Fibroblast of the aortic adventitia (primary cell): ENCODE results near the gene ATG13. TPM values are rescaled to one million over a fixed set of nuclear protein-coding genes. Genes with fewer than 3 reads are reported as not detected.
A peak's percentile ranks its signal among the peaks of the same experiment; 100 is the strongest.
"Not testable (repeated sequence)": the region's sequence is repeated elsewhere in the genome, so short reads cannot be mapped to it uniquely, and the experiment has no call there.

ENCODE experiments used
- DNase-seq: peaks from one replicate; pipeline ENCODE4 v3.0.0-alpha.2; 2010; ENCODE audit warnings: low read depth
- H3K4me3 ChIP-seq: 2 replicates; pipeline ENCODE4 v1.5.1; 2011; ENCODE audit warnings: low read depth, mild to moderate bottlenecking, control low read depth, low read length, moderate library complexity
- CTCF ChIP-seq: IDR thresholded peaks from 2 replicates; pipeline ENCODE4 v1.5.1; 2011; ENCODE audit warnings: mild to moderate bottlenecking, low read length, control low read depth, inconsistent platforms; ENCODE audit not compliant: insufficient read depth
- total RNA-seq: library from RNA; depleted of rRNA; stranded (reverse); fragments of >200 nt; gene quantifications from 2 replicates; pipeline ENCODE4 v1.2.3, GENCODE V29; 2012; ENCODE audit warnings: low replicate concordance

ATG13 gene
- total RNA-seq, 1 donor = 58.8 TPM

GRCh38 chr11:46698597-46698996 is 81.2 kb downstream of the ATG13 start:
- H3K4me3 ChIP-seq = no peak overlapping the region
- TF ChIP-seq CTCF = no peak
- DNase-seq = no peak

- TF ChIP-seq CTCF = no peak
- H3K4me3 ChIP-seq = peak within 1 kb of the TSS; percentile 99
Observed at GRCh38 chr11:46700241-46701077, 83.1 kb downstream of the ATG13 start, which contains the start of the genes ARHGAP1 and ZNF408. Gene ARHGAP1 (minus strand): TSS chr11:46700619. CDS start chr11:46696107, 4,512 bp downstream. Gene ZNF408 (plus strand): TSS chr11:46701031. CDS start chr11:46701048, 17 bp downstream.

GRCh38 chr11:46701078-46701654 is 83.8 kb downstream of the ATG13 start:
- TF ChIP-seq CTCF = no peak
- peak overlapping the region; percentile 99 for H3K4me3 ChIP-seq
- DNase-seq = no peak

More at GRCh38 chr11:46700241-46701077, 83.1 kb downstream of the ATG13 start, which contains the start of the genes ARHGAP1 and ZNF408:
- DNase-seq = peak; percentile 99

GRCh38 chr11:46705070-46705688 is 87.8 kb downstream of the ATG13 start:
- TF ChIP-seq CTCF = no peak
- no peak overlapping the region for H3K4me3 ChIP-seq
- no peak for DNase-seq

GRCh38 chr11:46706886-46707285 is 89.5 kb downstream of the ATG13 start:
- DNase-seq = no peak
- no peak for TF ChIP-seq CTCF
- no peak overlapping the region for H3K4me3 ChIP-seq

- not testable (repeated sequence) for DNase-seq, H3K4me3 ChIP-seq
Observed at GRCh38 chr11:46709351-46709750, 92.0 kb downstream of the ATG13 start.

- TF ChIP-seq CTCF = no peak
- DNase-seq = peak; percentile 98
Observed at GRCh38 chr11:46710821-46711269, 93.5 kb downstream of the ATG13 start.

More at GRCh38 chr11:46710821-46711269, 93.5 kb downstream of the ATG13 start:
- H3K4me3 ChIP-seq = no peak overlapping the region
